GM23338 (cell line): ENCODE measurements around the gene ARHGAP42. TPM values are rescaled to one million over a fixed set of nuclear protein-coding genes. Genes with fewer than 3 reads are reported as not detected.

Source experiments
- ATAC-seq: fragments of 200-7000 bp; cut with Tn5 transposase; 3 replicates; pipeline ENCODE4 v1.9.1; 2020
- DNase-seq: peaks from one replicate; pipeline ENCODE4 v3.0.0-alpha.2; 2015; ENCODE audit warnings: low spot score
- H2AFZ ChIP-seq: fragments of 200-600 bp; sonication (generic); 2 replicates; pipeline ENCODE4 v1.8.0; 2016; ENCODE audit warnings: antibody characterized with exemption, mild to moderate bottlenecking, moderate library complexity
- H3F3A ChIP-seq: fragments of 200-600 bp; sonication (generic); replicated peaks from 2 replicates; pipeline ENCODE4 v1.8.0; 2017; ENCODE audit warnings: antibody characterized with exemption, mixed run types, low read depth
- H3K27ac ChIP-seq: fragments of 200-600 bp; sonication (generic); 2 replicates; pipeline ENCODE4 v1.6.1; 2016; ENCODE audit warnings: low read depth
- H3K27me3 ChIP-seq: fragments of 200-600 bp; sonication (generic); 2 replicates; pipeline ENCODE4 v1.8.0; 2016; ENCODE audit warnings: mild to moderate bottlenecking, mixed run types, moderate library complexity; ENCODE audit not compliant: insufficient read depth
- H3K36me3 ChIP-seq: fragments of 200-600 bp; sonication (generic); 2 replicates; pipeline ENCODE4 v1.8.0; 2016; ENCODE audit warnings: mild to moderate bottlenecking; ENCODE audit not compliant: insufficient read depth
- H3K4me1 ChIP-seq: fragments of 200-600 bp; sonication (generic); 2 replicates; pipeline ENCODE4 v1.8.0; 2016; ENCODE audit warnings: mild to moderate bottlenecking, moderate library complexity; ENCODE audit not compliant: insufficient read depth
- H3K4me2 ChIP-seq: fragments of 200-600 bp; sonication (generic); 2 replicates; pipeline ENCODE4 v1.7.1; 2017; ENCODE audit warnings: mixed run types
- H3K4me3 ChIP-seq: fragments of 200-600 bp; sonication (generic); 2 replicates; pipeline ENCODE4 v1.6.1; 2016; ENCODE audit warnings: mixed run types
- H3K79me2 ChIP-seq: fragments of 200-600 bp; sonication (generic); replicated peaks from 2 replicates; pipeline ENCODE4 v1.8.0; 2017; ENCODE audit warnings: mild to moderate bottlenecking; ENCODE audit not compliant: insufficient read depth
- H3K9me2 ChIP-seq: fragments of 200-600 bp; sonication (generic); 2 replicates; pipeline ENCODE4 v1.8.0; 2017; ENCODE audit not compliant: insufficient read depth
- H4K20me1 ChIP-seq: fragments of 200-600 bp; sonication (generic); replicated peaks from 2 replicates; pipeline ENCODE4 v1.8.0; 2017; ENCODE audit warnings: mild to moderate bottlenecking; ENCODE audit not compliant: insufficient read depth
- H3K27ac Mint-ChIP-seq: 2 replicates; pipeline ENCODE4 v1.8.0; 2020; ENCODE audit warnings: inconsistent platforms, mild to moderate bottlenecking, moderate library complexity, mixed read lengths
- H3K27me3 Mint-ChIP-seq: 3 replicates; pipeline ENCODE4 v1.8.0; 2022; ENCODE audit warnings: low read depth, mild to moderate bottlenecking, moderate library complexity, mixed read lengths, inconsistent platforms; ENCODE audit not compliant: insufficient read depth, poor library complexity
- H3K36me3 Mint-ChIP-seq: 3 replicates; pipeline ENCODE4 v1.8.0; 2021; ENCODE audit warnings: low read depth, mild to moderate bottlenecking, inconsistent platforms, moderate library complexity, mixed read lengths
- H3K4me1 Mint-ChIP-seq: 3 replicates; pipeline ENCODE4 v1.8.0; 2020; ENCODE audit warnings: mild to moderate bottlenecking, inconsistent platforms, mixed read lengths
- H3K4me3 Mint-ChIP-seq: 3 replicates; pipeline ENCODE4 v1.8.0; 2021; ENCODE audit warnings: moderate library complexity, mild to moderate bottlenecking, inconsistent platforms, mixed read lengths
- H3K9me3 Mint-ChIP-seq: 3 replicates; pipeline ENCODE4 v1.8.0; 2020; ENCODE audit warnings: moderate library complexity, mild to moderate bottlenecking, inconsistent platforms, mixed read lengths
- CREB1 ChIP-seq: fragments of 250-450 bp; sonication (Bioruptor Pico); IDR thresholded peaks from 2 replicates; pipeline ENCODE4 v1.5.0; 2020; ENCODE audit warnings: low read depth, mild to moderate bottlenecking, moderate library complexity
- EZH2 ChIP-seq: fragments of 200-600 bp; sonication (generic); IDR thresholded peaks from one replicate; pipeline ENCODE4 v1.8.0; 2017; ENCODE audit warnings: antibody characterized with exemption, mild to moderate bottlenecking, low read depth; ENCODE audit not compliant: unreplicated experiment
- JUNB ChIP-seq: IDR thresholded peaks from one replicate; pipeline ENCODE4 v1.6.1; 2016; ENCODE audit warnings: antibody characterized with exemption; ENCODE audit not compliant: unreplicated experiment
- ZNF331 ChIP-seq: fragments of 250-450 bp; sonication (Bioruptor Pico); IDR thresholded peaks from 2 replicates; pipeline ENCODE4 v1.5.0; 2020; ENCODE audit warnings: low read depth, mild to moderate bottlenecking, moderate library complexity
- polyA plus RNA-seq: library from polyadenylated mRNA; unstranded; fragments of >200 nt; fragmentation: Nextera tagmentation; extraction: Ambion mirVana; gene quantifications from 2 replicates; pipeline ENCODE4 v1.2.1, GENCODE V29; 2016
- total RNA-seq: library from RNA; depleted of rRNA; stranded (reverse); fragments of >200 nt; shearing (Covaris generic); gene quantifications from 2 replicates; pipeline ENCODE4 v1.2.3, GENCODE V29; 2014
- TF ChIP-seq, protein P1 (sequence below): fragments of 250-450 bp; sonication (Bioruptor Pico); IDR thresholded peaks from 2 replicates; pipeline ENCODE4 v1.5.0; 2020; ENCODE audit warnings: mild to moderate bottlenecking, moderate library complexity
- TF ChIP-seq, protein P2 (sequence below): IDR thresholded peaks from 2 replicates; pipeline ENCODE4 v1.6.1; 2016; ENCODE audit warnings: antibody characterized with exemption

Gene ARHGAP42
- total and polyA plus RNA-seq, 2 experiments from 2014 or later, result 23.7 to 35.7 TPM

DNA sequence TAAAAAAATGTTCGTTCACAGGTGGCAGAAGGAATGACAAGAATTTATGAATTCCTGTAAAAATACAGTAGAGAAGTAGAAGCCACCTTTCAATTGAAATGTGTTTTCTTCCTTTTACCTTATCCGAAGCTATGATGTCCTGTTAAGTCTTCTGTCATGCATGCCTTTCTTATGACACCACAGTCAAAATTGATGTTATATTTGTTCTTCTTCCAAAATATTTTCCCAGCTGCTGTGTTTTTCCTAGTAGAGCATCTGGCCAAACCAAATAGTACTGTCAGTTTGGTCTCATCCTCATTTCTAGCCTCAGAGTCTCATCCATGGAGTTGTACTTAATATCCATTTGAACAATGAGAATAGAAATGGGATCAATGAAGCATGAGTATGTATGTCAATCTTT, 236.5 kb downstream of the ARHGAP42 start (continued):
- TF ChIP-seq, protein P1, sequence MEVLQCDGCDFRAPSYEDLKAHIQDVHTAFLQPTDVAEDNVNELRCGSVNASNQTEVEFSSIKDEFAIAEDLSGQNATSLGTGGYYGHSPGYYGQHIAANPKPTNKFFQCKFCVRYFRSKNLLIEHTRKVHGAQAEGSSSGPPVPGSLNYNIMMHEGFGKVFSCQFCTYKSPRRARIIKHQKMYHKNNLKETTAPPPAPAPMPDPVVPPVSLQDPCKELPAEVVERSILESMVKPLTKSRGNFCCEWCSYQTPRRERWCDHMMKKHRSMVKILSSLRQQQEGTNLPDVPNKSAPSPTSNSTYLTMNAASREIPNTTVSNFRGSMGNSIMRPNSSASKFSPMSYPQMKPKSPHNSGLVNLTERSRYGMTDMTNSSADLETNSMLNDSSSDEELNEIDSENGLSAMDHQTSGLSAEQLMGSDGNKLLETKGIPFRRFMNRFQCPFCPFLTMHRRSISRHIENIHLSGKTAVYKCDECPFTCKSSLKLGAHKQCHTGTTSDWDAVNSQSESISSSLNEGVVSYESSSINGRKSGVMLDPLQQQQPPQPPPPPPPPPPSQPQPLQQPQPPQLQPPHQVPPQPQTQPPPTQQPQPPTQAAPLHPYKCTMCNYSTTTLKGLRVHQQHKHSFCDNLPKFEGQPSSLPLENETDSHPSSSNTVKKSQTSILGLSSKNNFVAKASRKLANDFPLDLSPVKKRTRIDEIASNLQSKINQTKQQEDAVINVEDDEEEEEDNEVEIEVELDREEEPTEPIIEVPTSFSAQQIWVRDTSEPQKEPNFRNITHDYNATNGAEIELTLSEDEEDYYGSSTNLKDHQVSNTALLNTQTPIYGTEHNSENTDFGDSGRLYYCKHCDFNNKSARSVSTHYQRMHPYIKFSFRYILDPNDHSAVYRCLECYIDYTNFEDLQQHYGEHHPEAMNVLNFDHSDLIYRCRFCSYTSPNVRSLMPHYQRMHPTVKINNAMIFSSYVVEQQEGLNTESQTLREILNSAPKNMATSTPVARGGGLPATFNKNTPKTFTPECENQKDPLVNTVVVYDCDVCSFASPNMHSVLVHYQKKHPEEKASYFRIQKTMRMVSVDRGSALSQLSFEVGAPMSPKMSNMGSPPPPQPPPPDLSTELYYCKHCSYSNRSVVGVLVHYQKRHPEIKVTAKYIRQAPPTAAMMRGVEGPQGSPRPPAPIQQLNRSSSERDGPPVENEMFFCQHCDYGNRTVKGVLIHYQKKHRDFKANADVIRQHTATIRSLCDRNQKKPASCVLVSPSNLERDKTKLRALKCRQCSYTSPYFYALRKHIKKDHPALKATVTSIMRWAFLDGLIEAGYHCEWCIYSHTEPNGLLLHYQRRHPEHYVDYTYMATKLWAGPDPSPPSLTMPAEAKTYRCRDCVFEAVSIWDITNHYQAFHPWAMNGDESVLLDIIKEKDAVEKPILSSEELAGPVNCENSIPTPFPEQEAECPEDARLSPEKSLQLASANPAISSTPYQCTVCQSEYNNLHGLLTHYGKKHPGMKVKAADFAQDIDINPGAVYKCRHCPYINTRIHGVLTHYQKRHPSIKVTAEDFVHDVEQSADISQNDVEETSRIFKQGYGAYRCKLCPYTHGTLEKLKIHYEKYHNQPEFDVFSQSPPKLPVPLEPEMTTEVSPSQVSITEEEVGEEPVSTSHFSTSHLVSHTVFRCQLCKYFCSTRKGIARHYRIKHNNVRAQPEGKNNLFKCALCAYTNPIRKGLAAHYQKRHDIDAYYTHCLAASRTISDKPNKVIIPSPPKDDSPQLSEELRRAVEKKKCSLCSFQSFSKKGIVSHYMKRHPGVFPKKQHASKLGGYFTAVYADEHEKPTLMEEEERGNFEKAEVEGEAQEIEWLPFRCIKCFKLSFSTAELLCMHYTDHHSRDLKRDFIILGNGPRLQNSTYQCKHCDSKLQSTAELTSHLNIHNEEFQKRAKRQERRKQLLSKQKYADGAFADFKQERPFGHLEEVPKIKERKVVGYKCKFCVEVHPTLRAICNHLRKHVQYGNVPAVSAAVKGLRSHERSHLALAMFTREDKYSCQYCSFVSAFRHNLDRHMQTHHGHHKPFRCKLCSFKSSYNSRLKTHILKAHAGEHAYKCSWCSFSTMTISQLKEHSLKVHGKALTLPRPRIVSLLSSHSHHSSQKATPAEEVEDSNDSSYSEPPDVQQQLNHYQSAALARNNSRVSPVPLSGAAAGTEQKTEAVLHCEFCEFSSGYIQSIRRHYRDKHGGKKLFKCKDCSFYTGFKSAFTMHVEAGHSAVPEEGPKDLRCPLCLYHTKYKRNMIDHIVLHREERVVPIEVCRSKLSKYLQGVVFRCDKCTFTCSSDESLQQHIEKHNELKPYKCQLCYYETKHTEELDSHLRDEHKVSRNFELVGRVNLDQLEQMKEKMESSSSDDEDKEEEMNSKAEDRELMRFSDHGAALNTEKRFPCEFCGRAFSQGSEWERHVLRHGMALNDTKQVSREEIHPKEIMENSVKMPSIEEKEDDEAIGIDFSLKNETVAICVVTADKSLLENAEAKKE (CRISPR knock-in tag), result no peak

DNA sequence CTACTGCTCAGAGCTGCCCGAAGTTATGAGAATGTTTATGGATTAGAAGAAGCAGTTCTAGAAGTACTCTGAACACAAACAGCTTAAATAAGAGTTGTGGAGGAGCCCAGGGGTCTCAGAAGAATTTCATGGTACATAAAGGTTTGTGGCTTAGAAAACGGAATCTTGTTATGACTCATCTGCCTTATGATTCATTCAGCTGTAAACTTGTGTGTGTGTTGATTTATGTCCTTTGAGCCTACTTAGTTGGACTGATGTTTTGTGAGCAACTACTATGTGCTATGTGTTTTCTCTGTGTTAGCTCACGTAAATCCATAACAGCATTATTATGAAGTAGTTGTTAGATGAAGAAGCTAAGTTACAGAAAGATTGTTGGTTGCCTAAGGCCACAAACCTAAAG, 238.8 kb downstream of the ARHGAP42 start:
- Mint-ChIP-seq H3K27ac (no peak overlapping the region), H3K4me3 (no peak overlapping the region), H3K36me3 (no peaks in the 10 kb centered on the region), H3K4me1 (peaks cover 4% of the 10 kb centered on the region; the same call in 2 of the 3 replicates), H3K9me3 (no peaks in the 10 kb centered on the region), H3K27me3 (no peaks in the 10 kb centered on the region)
- ATAC-seq (no peak), DNase-seq (no peak)
- H3K27ac ChIP-seq, result no peak overlapping the region
- no peaks in the 10 kb centered on the region for H3K36me3 ChIP-seq
- H3K9me2 ChIP-seq, result no peaks in the 10 kb centered on the region
- H3K4me3 ChIP-seq, result no peak overlapping the region
- H3K4me2 ChIP-seq, result no peak overlapping the region
- H3F3A ChIP-seq, result no peaks in the 10 kb centered on the region
- no peaks in the 10 kb centered on the region for H3K4me1 ChIP-seq
- H2AFZ ChIP-seq, result no peak overlapping the region
- H3K79me2 ChIP-seq, result no peaks in the 10 kb centered on the region
- no peaks in the 10 kb centered on the region for H3K27me3 ChIP-seq
- H4K20me1 ChIP-seq, result no peaks in the 10 kb centered on the region
- TF ChIP-seq, protein P2, sequence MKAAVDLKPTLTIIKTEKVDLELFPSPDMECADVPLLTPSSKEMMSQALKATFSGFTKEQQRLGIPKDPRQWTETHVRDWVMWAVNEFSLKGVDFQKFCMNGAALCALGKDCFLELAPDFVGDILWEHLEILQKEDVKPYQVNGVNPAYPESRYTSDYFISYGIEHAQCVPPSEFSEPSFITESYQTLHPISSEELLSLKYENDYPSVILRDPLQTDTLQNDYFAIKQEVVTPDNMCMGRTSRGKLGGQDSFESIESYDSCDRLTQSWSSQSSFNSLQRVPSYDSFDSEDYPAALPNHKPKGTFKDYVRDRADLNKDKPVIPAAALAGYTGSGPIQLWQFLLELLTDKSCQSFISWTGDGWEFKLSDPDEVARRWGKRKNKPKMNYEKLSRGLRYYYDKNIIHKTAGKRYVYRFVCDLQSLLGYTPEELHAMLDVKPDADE, result no peak
- TF ChIP-seq CREB1 (CRISPR knock-in tag), result no peak
- TF ChIP-seq EZH2, result no peak
- TF ChIP-seq JUNB, result no peak
- no peak for TF ChIP-seq ZNF331 (CRISPR knock-in tag)
- TF ChIP-seq, protein P1 (CRISPR knock-in tag), result no peak
